Measurements from ENCODE around the gene ZSCAN18. TPM values are rescaled to one million over a fixed set of nuclear protein-coding genes. Genes with fewer than 3 reads are reported as not detected.

The ZSCAN18 gene
- total and polyA plus RNA-seq, 2 donors (not counting 3 experiments of a cell fraction or from before 2014, with no cell fraction given) = 15.8 to 17.3 TPM

- Histone ChIP-seq H4K20me1 (replicated peaks; ENCODE audit: control insufficient read depth, extremely low read depth, insufficient read depth, low read length) (no peaks in the 10 kb centered on the region), H3K36me3 (ENCODE audit: control insufficient read depth in 2 of 2, extremely low read depth in 1 of 2, insufficient read depth in 2 of 2, low read length in 2 of 2) (no peaks in the 10 kb centered on the region), H3K79me2 (ENCODE audit: control insufficient read depth, insufficient read depth, low read length) (no peaks in the 10 kb centered on the region), H3K9ac (replicated peaks; ENCODE audit: extremely low read depth, insufficient read depth, low read length) (no peak overlapping the region), H3K4me3 (replicated peaks in 1 of 3; ENCODE audit: insufficient read depth in 1 of 3, low read depth in 1 of 3, low read length in 3 of 3) (no peak overlapping the region), H2AFZ (ENCODE audit: low read depth, low read length) (no peak overlapping the region), H3K9me3 (replicated peaks; ENCODE audit: control insufficient read depth, insufficient read depth, low read length) (peaks cover 3% of the 10 kb centered on the region), H3K27me3 (ENCODE audit: control insufficient read depth in 2 of 2, insufficient read depth in 2 of 2, low read length in 2 of 2) (no peaks in the 10 kb centered on the region), H3K4me2 (ENCODE audit: insufficient read depth, low read length) (no peak overlapping the region), H3K9me1 (replicated peaks; ENCODE audit: control insufficient read depth, extremely low read depth, insufficient read depth, low read length) (no peaks in the 10 kb centered on the region), H3K27ac (ENCODE audit: insufficient read depth, low read depth, low read length) (no peak overlapping the region), H3K4me1 (ENCODE audit: control insufficient read depth, extremely low read depth, insufficient read depth, low read length) (no peaks in the 10 kb centered on the region)
- intact Hi-C loops (cut with micrococcal nuclease) (loop anchor here (10.0 kb wide), 1 partner anchor 62 kb away; the partner anchor contains the start of gene ZNF329), dilution Hi-C loops (cut with MboI; ENCODE audit: extremely low pct_ligation_motif_present, low sequenced_read_pairs) (no loop called here)
- ChIA-PET POLR2A (no interaction called here), CTCF (no interaction called here)
- DNase-seq (ENCODE audit: low read depth, low spot score) (no peak), FAIRE-seq (no peak)
- no peak for TF ChIP-seq EZH2 (IDR thresholded peaks at IDR 0.05; ENCODE audit: borderline replicate concordance, low read depth, low read length, severe bottlenecking)
- no peak for TF ChIP-seq POLR2AphosphoS5 (IDR thresholded peaks at IDR 0.05; ENCODE audit: insufficient read depth, low read depth, low read length)
- TF ChIP-seq POLR2A (IDR thresholded peaks at IDR 0.05; ENCODE audit: low read depth, low read length) = no peak
- no peak for TF ChIP-seq MAX (IDR thresholded peaks at IDR 0.05; ENCODE audit: insufficient read depth, insufficient read length)
- no peak for TF ChIP-seq GATA2 (IDR thresholded peaks at IDR 0.05; ENCODE audit: insufficient read depth, insufficient read length, low read depth, low read length)
- TF ChIP-seq JUN (IDR thresholded peaks at IDR 0.05; ENCODE audit: borderline replicate concordance, insufficient read depth, insufficient read length, low read depth) = no peak
- no peak for TF ChIP-seq FOS (IDR thresholded peaks at IDR 0.05; ENCODE audit: borderline replicate concordance, insufficient read depth, low read length)
- TF ChIP-seq CTCF (IDR thresholded peaks at IDR 0.05; ENCODE audit: extremely low read depth in 1 of 2, insufficient read depth in 1 of 2, low read depth in 1 of 2, low read length in 2 of 2) = no peak
- no peak for TF ChIP-seq MYC (IDR thresholded peaks at IDR 0.05; ENCODE audit: low read depth, low read length)
- BruUV-seq (replicated peaks) = no TSS peak
Measured at GRCh38 chr19:58093071-58093470, 5.0 kb downstream of the ZSCAN18 start.
